Measurements from ENCODE around the gene ACACB. TPM values are rescaled to one million over a fixed set of nuclear protein-coding genes. Genes with fewer than 3 reads are reported as not detected.

ACACB gene
- total RNA-seq, 2 donors from 2014 or later: 37.5 to 51.3 TPM

GRCh38 chr12:109200825-109201495 is 84.6 kb downstream of the ACACB start:
- Histone ChIP-seq H3K4me3 (no peak overlapping the region), H3K9me3 (no peaks in the 10 kb centered on the region), H3K27ac (no peak overlapping the region), H3K27me3 (replicated peaks; ENCODE audit: insufficient read depth) (no peaks in the 10 kb centered on the region), H3K4me1 (ENCODE audit: control insufficient read depth in 1 of 2, low read depth in 2 of 2) (no peaks in the 10 kb centered on the region), H3K36me3 (peaks cover 24% of the 10 kb centered on the region)
- no peak for TF ChIP-seq CTCF (IDR thresholded peaks at IDR 0.05)
- ATAC-seq (ENCODE audit: insufficient number of reproducible peaks, low FRiP score, low read depth): no peak
- DNase-seq (ENCODE audit: low spot score): no peak

- H3K9me3 ChIP-seq: no peaks in the 10 kb centered on the region
- H3K36me3 ChIP-seq: peaks cover 27% of the 10 kb centered on the region
- no peaks in the 10 kb centered on the region for H3K4me1 ChIP-seq (ENCODE audit: control insufficient read depth in 1 of 2, low read depth in 2 of 2)
- H3K27me3 ChIP-seq (replicated peaks; ENCODE audit: insufficient read depth): no peaks in the 10 kb centered on the region
- no peak for ATAC-seq (ENCODE audit: insufficient number of reproducible peaks, low FRiP score, low read depth)
- H3K27ac ChIP-seq: no peak overlapping the region
- no peak overlapping the region for H3K4me3 ChIP-seq
- DNase-seq (ENCODE audit: low spot score): no peak
- no peak for TF ChIP-seq CTCF (IDR thresholded peaks at IDR 0.05)
Observed at GRCh38 chr12:109201496-109201885, 85.1 kb downstream of the ACACB start.

- H3K36me3 ChIP-seq: peaks cover 39% of the 10 kb centered on the region
Observed at GRCh38 chr12:109202770-109203169, 86.4 kb downstream of the ACACB start.

GRCh38 chr12:109203480-109203879 is 87.1 kb downstream of the ACACB start:
- Histone ChIP-seq H3K4me1 (ENCODE audit: control insufficient read depth in 1 of 2, low read depth in 2 of 2) (no peaks in the 10 kb centered on the region), H3K27ac (no peak overlapping the region), H3K9me3 (no peaks in the 10 kb centered on the region), H3K36me3 (peaks cover 42% of the 10 kb centered on the region), H3K27me3 (replicated peaks; ENCODE audit: insufficient read depth) (no peaks in the 10 kb centered on the region), H3K4me3 (no peak overlapping the region)
- TF ChIP-seq CTCF (IDR thresholded peaks at IDR 0.05): no peak
- DNase-seq (ENCODE audit: low spot score) (no peak), ATAC-seq (ENCODE audit: insufficient number of reproducible peaks, low FRiP score, low read depth) (no peak)

More at GRCh38 chr12:109202770-109203169, 86.4 kb downstream of the ACACB start:
- Histone ChIP-seq H3K27ac (no peak overlapping the region), H3K27me3 (replicated peaks; ENCODE audit: insufficient read depth) (no peaks in the 10 kb centered on the region), H3K4me3 (no peak overlapping the region), H3K4me1 (ENCODE audit: control insufficient read depth in 1 of 2, low read depth in 2 of 2) (no peaks in the 10 kb centered on the region), H3K9me3 (no peaks in the 10 kb centered on the region)
- no peak for ATAC-seq (ENCODE audit: insufficient number of reproducible peaks, low FRiP score, low read depth)
- no peak for TF ChIP-seq CTCF (IDR thresholded peaks at IDR 0.05)
- DNase-seq (ENCODE audit: low spot score): no peak

GRCh38 chr12:109209082-109209481 is 92.7 kb downstream of the ACACB start:
- no peaks in the 10 kb centered on the region for H3K4me1 ChIP-seq (ENCODE audit: control insufficient read depth in 1 of 2, low read depth in 2 of 2)
- no peaks in the 10 kb centered on the region for H3K27me3 ChIP-seq (replicated peaks; ENCODE audit: insufficient read depth)
- DNase-seq (ENCODE audit: low spot score): no peak
- H3K4me3 ChIP-seq: no peak overlapping the region
- peaks cover 38% of the 10 kb centered on the region for H3K36me3 ChIP-seq
- no peaks in the 10 kb centered on the region for H3K9me3 ChIP-seq
- TF ChIP-seq CTCF (IDR thresholded peaks at IDR 0.05): no peak
- no peak overlapping the region for H3K27ac ChIP-seq
- no peak for ATAC-seq (ENCODE audit: insufficient number of reproducible peaks, low FRiP score, low read depth)
